Body of pancreas (tissue), 4 donors: ENCODE measurements around the gene CDC42EP5.

Source experiments
- CTCF ChIP-seq, 7 experiments: fragments of 450-650 bp in 4 of 7; fragments of 200-600 bp in 3 of 7; sonication (generic) in 3 of 7; IDR thresholded peaks; one replicate each; pipeline ENCODE4 v1.5.1; 2016 to 2019; ENCODE audit warnings: antibody characterized with exemption in 7 of 7
- POLR2A ChIP-seq, 3 donors: fragments of 450-650 bp; IDR thresholded peaks; one replicate each; pipeline ENCODE4 v1.6.1; 2016; ENCODE audit warnings: antibody characterized with exemption in 3 of 3, mild to moderate bottlenecking in 2 of 3

GRCh38 chr19:54436628-54437252 is 36.4 kb downstream of the CDC42EP5 start:
- no peak for TF ChIP-seq CTCF (IDR thresholded peaks at IDR 0.05)
- TF ChIP-seq POLR2A (IDR thresholded peaks at IDR 0.05), result no peak
